Stimulated activated CD4-positive, alpha-beta T cell treated with anti-CD3 and anti-CD28 coated beads, Interleukin-2, amount 100 ng/mL, for 4 hours (primary cell): ENCODE measurements around the gene BTBD3.

Source experiments
- DNase-seq: peaks from one replicate; pipeline ENCODE4 v3.0.0-alpha.2; 2020; ENCODE audit warnings: low read depth

BTBD3 gene

DNA sequence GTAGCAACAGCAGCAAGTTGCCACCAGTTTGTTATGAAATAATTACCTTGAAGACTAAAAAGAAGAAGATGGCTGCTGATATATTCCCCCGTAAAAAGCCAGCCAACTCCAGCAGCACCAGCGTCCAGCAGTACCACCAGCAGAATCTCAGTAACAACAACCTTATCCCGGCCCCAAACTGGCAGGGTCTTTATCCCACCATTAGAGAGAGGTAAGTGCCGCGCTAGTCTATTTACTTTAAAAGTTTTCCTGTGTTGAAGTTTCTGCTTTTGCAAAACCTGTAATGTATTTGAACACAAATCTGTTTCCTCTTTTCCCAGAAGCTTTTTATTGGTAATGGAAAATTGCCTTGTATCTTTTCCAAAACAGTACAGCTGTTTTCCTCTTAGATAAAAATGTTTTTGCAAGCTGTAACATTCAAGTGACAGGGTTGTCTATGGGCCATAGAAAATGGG lies 725 bp downstream of the BTBD3 start:
- DNase-seq: no peak

DNA sequence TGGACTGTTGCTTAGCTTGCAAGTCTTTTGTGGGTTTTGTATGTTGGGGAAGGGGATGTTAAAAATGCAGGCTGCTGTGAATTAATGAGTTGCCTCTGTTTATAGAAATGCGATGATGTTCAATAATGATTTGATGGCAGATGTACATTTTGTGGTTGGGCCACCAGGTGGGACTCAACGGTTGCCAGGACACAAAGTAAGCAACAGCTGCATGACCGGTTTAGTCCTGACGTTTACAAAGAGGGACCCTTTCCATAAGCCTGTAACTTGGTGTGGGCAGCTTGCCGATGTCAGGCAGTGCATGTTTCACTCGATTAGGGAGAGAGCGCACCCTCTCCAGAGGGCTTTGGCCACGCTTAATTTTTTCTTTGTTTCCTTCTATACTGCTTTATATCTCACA lies 1.3 kb downstream of the BTBD3 start:
- no peak for DNase-seq

DNA sequence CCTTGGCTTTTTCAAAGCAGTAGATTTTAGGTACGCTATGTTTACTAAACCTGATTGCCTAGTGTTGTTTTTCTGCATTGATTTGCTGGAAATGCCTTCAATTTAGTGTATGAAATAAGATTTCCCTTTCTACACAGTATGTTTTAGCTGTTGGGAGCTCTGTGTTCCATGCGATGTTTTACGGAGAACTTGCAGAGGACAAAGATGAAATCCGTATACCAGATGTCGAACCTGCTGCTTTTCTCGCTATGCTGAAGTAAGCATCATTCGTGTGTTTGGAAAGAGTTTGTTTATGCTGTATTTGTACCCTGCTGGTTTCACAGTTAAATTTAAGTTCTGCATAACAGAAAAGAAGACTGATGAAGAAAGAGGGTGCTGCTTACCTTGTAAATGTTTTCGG lies 1.9 kb downstream of the BTBD3 start:
- no peak for DNase-seq

DNA sequence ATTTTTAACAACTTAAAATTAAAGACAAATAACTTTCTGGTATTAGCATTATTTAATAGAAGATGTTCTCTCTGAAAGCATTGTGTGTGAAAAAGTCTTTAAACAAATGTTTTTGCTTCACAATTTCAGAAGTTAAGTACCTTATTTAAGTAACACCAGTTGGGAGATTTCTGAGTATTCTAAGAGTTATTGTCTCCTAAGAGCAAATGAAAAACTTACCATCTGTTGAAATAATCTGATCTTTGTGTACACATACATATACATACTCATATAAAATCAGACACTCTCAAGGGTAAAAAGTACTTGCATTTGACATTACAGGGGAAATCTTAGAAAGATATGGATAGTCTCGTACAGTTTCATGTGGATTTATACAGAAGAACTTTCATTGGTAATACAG lies 2.4 kb downstream of the BTBD3 start:
- DNase-seq: no peak

DNA sequence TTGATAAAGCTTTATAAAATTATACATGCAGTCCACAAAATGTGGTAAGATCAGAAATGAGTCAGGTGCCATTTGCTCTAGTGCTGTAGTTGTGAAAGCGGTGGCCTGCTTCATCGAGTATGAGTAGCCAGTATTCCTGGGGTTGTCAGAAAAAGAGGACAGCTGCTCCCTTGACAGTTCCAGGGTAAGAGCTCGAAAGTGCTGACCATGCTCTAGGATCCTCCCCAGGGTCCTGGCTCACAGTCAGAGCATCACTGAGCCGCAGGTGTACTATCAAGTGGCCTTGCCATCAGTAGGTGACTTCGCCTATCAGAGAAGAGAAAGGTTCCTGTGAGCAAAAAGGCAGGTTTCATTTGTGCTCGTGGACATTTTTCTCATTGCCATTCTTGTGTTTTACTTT lies 3.6 kb downstream of the BTBD3 start:
- DNase-seq: no peak

DNA sequence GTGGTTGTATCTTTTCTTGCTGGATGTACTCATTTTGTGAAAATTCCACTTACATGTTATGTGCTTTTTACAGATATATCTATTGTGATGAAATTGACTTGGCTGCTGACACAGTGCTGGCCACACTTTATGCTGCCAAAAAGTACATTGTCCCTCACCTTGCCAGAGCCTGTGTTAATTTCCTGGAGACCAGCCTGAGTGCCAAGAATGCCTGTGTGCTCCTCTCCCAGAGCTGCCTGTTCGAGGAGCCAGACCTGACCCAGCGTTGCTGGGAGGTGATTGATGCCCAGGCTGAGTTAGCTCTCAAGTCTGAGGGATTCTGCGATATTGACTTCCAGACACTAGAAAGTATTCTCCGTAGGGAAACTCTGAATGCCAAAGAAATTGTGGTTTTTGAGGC lies 4.9 kb downstream of the BTBD3 start:
- DNase-seq: no peak

DNA sequence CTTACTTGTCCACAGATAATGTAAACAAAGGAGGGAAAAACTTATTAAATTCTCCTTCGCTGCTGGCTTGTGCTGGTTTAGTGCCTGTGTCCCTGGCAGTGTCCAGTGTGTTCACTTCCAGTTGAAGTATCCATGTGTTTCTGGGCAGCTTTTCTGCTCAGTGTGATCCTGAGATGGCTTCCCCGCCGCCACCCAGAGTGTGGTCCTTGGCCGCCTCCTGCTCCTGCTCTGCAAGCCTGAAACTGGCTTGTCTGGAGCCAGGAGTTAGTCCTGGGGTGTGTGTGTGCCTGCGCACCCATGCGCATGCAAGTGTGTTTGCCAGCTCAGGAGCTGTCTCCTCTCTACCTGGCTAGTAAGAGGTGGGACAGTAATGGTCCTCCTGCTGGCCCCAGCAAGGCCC lies 7.2 kb downstream of the BTBD3 start:
- DNase-seq: no peak

DNA sequence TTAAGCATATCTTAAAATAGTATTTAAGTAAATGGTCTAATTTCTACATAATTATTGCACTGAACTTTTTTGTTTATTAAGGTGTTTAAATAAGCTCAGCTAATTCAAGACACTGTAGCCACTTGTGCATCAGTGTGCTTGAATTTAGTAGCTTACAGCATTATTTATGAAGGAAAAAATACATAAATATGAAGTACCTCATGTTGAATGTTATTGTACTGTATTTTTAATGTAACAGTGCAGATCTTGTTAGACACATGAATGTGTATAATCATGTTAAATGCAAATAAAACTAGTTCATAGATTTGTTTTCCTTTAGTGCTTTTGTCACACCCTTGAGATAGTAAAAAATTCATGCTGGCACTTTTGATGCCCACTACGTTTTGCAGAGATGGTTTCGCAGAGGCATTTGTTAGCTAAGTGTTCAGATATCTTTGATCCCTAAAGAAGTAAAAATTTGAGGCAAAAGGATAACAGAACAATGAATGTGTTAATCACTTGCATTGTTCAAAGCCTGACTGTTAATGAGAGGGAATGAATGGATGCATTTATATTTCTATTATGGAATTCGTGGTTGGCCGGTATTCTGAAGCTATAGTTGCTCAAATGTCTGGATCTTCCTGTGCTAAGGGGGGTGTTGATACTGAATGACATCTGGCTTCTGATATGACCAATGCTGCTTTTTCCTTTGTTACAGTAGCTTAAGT lies 8.8 kb downstream of the BTBD3 start:
- no peak for DNase-seq

DNA sequence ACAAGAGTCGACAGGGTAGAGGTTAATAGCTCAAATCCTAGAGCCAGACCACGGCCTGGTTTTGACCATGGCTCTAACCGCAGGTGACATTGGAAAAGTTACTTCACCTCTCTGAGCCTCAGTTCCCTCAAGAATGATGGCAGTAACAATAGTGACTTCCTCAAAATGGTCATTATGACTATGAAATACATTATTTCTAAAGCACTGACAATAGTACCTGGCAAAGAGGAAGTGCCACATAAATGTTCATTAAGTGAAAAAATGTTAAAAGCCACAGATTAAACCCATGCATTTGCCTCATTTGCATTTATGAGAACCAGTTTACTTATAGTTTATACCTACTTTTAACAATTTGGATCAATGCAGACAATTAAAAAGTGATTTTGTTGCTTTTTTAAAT lies 12.3 kb downstream of the BTBD3 start:
- DNase-seq: no peak

DNA sequence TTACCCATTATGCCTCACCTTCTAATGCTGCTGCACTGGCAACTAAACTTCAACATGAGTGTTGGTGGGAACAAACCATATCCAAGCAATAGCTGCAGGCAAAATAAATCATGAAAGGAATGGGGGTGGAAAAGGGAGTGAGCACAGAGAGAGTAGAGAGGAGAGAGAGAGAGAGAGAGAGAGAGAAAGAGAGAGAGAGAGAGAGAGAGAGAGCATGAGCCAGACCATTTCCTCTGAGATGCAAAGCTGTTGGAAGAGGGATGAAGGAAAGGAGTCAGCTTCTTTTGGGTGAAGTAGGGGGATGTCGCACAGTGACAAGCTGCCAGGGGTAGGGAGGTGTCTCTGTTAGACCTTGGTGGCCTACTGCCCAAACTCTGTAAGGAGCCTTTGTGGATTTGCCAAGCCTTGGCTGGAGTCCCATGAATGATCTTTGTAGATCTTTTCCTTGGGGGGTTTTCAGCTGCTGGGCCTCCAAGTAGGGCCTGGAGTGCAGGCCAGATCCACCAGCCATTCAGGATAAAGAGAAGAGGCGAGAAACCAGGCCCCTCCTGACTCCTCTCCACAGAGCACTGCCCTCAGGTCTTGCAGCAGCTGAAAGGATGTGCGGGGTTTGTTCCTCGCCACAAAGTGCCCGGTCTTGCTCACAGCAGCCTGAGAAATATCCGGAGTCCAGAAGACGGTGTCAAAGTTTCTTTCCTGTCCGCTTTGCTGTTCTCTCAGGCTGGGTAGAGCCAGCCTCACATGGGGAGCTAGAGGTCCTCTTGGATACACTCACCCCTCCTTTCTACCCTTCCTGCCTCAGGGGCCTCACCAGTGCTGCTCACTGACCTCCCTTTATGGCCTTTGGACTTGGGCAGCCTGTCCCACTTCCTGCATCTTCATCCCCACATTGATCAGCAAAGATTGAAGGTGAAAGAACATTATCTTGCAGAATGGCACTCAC lies 17.8 kb downstream of the BTBD3 start:
- DNase-seq: no peak

DNA sequence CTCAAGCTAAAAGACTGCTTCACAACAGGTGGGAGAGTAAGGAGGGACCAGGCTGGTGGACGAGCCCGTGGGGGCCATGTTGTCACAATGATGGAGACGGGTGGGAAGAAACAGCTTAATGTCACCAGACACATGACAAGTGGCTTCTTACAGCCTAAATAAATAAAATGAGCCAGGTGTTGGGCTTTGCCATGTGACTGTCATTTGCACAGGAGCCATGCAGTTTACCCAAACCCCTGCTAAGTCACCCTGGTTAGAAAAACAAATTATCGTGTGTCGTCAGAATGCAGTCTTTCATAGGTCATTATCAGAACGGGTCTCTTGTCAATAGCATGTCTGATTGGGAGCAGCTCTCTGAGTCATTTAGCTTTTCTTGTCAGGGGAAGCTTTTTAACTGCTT lies 18.5 kb downstream of the BTBD3 start:
- DNase-seq: no peak

DNA sequence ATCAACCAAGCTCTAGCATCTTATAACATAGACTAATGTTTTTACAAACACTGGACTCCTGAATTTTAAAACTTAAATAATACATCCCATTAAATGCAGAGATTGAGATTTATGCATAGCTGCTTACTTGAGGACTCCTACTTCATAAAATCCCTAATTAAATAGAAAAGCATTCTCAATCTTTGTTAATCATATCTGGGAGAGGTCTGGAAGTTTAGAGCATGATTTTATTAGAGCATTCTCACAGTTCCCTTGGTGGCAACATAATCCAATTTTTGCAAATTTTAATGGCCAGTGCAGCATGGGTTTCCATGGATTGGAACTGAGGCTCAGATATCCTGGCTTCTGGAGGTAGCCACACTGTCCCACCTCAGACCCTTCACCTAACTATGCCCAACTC lies 19.5 kb downstream of the BTBD3 start:
- no peak for DNase-seq

DNA sequence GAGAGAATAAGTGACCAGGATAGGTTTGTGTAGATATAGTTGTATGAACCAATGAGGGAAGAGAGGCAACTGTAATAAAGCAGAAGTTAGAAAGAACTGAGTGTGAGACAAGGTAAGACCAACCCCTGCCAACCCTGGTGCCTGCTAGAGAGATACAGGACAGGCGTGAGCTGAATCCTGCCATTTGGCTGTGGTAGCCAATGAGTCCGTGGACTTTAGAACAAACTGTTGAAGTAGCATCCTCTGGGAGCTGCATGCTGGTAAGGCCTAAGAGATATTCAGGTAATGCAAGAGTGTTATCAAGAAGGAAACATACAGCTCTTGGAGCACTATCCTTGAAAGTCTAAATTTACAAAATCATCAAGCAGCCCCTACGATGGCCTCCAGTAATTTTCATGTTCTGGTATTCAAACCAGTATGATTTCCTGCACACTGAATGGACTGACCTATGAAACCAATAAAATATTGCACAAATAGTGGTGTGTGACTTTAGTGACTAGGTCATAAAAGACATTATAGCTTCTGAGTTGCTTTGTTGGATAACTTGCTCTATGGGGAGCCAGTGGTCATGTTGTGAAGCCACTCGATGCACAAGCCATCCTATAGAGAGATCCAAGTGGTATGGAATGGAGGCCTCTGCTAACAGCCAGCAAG lies 24.0 kb downstream of the BTBD3 start:
- DNase-seq: no peak

DNA sequence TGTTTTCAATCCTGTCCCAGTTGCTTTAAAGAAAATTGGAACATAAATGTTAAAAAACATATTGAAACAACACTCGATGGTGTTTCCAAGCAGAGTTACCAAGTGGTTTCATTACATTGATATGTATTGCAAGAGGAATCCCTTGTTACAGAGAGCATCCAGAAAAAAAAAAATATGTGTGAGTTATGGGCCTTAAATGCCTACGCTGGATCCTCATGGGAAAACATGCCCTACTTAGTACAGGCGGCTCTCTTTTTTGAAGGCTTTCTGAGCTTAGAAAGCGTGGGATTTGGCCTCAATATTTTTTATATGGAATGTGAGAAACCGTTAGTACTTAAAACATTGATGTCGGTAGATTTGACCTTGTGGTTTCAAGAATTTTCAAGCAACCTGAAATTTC lies 26.1 kb downstream of the BTBD3 start:
- no peak for DNase-seq

DNA sequence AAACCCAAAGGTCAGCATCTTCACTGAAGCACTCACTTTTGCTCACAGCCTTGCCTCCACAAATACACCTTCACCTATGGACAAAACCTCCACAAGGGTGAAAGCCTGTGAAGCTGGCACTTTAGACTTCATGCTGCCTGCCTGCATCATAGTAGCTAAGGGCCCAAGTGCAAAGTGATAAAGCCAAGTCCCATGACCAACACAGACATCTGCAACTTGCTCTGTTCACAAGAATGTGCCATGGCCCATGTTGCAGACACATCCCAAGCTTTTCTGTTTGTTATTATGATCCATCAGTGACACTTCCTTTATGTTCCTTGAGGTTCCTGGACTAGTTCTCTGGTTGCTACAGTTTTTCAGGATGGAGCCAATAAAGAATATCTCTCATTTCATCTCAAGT lies 31.1 kb downstream of the BTBD3 start:
- no peak for DNase-seq

DNA sequence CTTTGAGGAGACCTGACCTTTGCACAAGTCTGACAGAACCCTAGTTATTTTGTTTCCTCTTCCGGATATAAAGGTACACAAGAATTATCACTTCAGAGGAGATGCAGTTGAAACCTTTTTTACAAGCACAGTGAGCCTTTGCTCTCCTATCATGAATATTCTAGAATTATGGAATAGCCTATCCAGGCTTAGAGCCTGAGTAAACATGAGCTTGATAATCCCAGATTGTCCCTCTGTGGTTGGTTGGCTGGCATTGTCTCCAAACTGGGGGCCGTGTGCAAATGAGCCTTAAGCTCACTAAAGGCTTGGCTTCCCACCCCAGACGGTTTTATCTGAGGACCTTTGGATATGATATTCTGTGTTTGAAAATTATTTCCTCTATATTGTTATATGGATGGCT lies 32.0 kb downstream of the BTBD3 start:
- DNase-seq: no peak

DNA sequence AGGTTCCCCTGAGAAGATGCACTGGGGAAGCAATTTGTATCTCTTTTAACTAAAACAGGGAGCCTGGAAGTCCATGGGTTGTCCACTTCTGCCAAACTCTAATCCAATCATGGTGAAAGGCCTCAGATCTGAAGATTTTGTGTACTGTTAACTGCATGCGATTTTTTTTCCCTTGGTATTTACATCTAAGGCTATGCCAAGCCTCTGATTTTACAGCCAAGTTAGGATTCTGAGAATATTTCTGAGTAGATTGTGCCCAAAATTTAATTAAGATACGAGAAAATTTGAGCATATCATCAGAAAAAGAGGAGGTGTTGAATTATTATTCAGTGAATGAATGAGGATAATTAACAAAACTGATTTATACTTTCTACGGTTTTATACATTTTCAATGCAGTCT lies 34.0 kb downstream of the BTBD3 start:
- DNase-seq: no peak

DNA sequence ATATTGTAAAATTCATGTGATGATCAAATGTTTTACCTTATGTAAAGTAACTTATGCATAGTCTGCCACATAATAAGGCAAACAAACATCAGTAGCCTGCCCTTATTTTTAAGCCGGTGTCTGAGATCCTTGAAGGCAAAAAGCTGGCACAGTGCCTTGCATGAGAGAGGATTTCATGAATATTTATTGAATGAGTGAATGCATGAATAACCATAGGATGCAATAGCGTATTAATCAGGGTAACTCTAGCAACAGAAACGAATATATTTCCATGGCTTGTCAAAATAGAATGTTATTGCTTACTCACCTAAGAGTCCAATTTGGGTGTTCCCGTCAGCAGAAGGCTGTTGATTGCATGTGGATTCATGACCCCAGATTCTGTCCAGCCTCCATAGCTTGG lies 34.9 kb downstream of the BTBD3 start:
- no peak for DNase-seq

DNA sequence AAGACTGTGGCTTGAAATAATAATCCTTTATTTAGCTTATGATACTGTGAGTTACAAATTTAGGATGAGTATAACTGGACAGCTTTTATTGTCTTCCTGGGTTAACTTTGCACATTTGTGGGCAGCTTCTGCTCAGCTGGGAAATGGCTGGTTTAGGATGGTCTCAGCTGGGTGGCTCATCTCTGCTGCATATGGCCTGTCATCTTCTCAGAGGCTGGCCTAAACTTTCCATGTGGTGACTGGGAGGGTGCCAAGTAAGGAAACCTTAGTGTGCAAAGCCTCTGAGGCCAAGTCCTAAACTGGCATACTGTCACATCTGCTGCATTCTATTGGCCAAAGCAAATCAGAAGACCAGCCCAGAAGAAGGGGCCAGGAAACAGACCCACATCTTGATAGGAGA lies 40.2 kb downstream of the BTBD3 start:
- no peak for DNase-seq

DNA sequence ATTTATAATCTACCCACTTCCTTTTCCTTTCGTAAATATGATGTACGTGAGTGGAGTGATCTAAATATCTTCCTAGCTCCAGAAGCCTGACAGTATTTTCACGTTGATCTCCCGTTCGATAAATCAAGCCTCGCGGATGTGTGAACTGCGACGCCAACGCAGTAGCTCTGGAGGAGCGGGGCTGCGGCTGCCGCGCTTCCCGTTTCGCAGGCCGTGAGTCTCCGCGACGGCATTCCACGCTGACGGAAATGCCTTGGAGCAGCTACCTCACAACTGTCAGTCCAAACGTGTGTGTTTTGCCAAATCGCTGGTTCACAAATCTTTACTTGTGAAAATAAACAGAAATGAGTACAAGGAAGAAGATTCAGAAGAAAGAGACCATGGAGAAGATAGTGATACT lies 41.2 kb downstream of the BTBD3 start:
- no peak for DNase-seq

DNA sequence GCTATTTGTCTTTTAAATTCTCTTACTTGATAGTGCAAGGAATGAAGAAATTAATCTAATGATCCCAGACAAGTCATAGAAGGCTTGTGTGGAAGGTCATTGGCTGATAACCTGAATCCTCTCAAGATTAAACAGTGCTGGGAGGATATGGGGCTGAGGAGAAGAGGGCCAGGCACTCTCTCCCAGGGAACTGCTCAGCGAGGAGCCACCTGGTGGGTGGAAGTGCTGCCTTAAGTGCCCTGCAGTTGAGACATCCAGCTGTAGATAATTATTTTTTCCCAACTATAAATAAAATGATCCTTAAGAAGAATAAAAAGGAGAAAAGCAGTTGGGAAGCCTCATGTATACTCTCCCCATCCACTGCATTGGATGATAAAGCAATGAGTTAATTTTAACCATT lies 47.9 kb downstream of the BTBD3 start:
- no peak for DNase-seq

DNA sequence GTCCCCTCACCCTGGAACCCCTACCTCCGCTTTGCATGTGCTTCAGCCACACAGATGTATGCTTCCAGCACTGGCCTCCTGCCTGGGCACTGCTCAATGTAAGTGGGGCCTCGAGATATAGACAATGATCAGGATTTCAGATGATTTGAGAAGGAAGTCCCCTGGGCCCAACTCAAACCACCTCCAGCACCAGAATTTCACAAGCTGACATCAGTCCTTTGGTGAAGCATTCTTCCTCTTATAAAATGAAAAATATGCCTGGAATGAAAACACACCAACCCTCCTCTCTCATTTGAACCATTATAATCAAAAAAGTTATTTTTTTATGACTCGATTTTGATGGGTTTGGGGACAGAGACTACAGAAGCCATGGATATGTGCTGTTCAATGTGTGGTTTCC lies 48.5 kb downstream of the BTBD3 start:
- no peak for DNase-seq

DNA sequence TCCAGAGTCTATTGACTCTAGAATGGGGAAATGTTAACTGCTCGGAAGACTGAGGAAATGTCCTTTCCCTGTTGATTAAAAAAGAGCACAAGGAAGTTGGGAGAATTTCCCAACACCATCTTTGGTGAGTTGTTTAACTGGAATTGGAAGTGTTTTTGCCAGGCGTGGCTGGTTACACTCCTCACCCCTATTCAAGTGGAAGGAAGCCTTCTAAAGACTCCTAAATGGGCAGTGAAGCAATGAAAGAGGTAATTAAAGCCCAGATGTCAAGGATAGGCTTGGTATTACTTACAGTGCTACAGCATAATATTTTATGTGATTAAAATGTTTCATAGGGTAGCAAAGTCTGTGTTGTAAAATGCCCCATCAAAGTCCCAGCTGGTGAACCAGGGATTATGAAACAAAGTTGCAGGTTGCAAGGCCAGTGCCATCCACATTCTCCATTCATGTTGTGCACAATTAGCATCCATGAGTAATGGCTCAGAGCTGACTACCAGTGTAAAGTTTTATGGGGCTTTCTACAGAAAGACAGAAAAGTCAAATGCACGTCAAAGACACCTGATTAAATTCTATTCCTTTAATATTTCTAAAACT lies 52.6 kb downstream of the BTBD3 start:
- DNase-seq: no peak
